ENCODE data around the gene FLNC. TPM values are rescaled to one million over a fixed set of nuclear protein-coding genes. Genes with fewer than 3 reads are reported as not detected.

The FLNC gene
- total and polyA plus RNA-seq, 2 of the 4 experiments (the other 2 are of a cell fraction): 116 to 154 TPM

GRCh38 chr7:128791972-128792327 lies 38.3 kb upstream of the FLNC start:
- Histone ChIP-seq H2AFZ (replicated peaks; ENCODE audit: low read length, poor library complexity) (peak overlapping the region; percentile 97), H3K4me2 (ENCODE audit: low read depth, low read length) (peak overlapping the region; percentile 94)
- peak; percentile 27 for DNase-seq

More at GRCh38 chr7:128791972-128792327, 38.3 kb upstream of the FLNC start:
- ATAC-seq (ENCODE audit: low read depth): peak; percentile 34
- ChIA-PET CTCF (no interaction called here), POLR2A (ENCODE audit: unreplicated experiment) (no interaction called here)
- Histone ChIP-seq H3K9me3 (ENCODE audit: control insufficient read depth, insufficient read depth, low read length) (no peaks in the 10 kb centered on the region), H2BK20ac (ENCODE audit: low read depth, low read length) (no peak overlapping the region), H3K4me1 (ENCODE audit: control insufficient read depth, insufficient read depth, low read length) (peaks cover 9% of the 10 kb centered on the region), H2BK5ac (ENCODE audit: low read depth, low read length, poor library complexity, severe bottlenecking) (no peak overlapping the region), H3K18ac (ENCODE audit: low read depth, low read length) (no peak overlapping the region), H3K9ac (ENCODE audit: low read depth, low read length) (peak overlapping the region; percentile 65), H3K14ac (replicated peaks; ENCODE audit: low read depth, low read length) (peak overlapping the region; percentile 55; the same call in 1 of the 2 replicates), H3K56ac (ENCODE audit: extremely low read depth, insufficient read depth, low read length) (peak overlapping the region; percentile 38; the same call in 1 of the 2 replicates), H2BK120ac (ENCODE audit: low read depth, low read length) (no peak overlapping the region), H3K4me3 (ENCODE audit: insufficient read depth, low read depth, low read length) (peak overlapping the region; percentile 95), H3K4ac (ENCODE audit: low read depth, low read length) (peak overlapping the region; percentile 66), H4K91ac (ENCODE audit: insufficient read depth, low read depth, low read length) (no peak overlapping the region), H2BK15ac (ENCODE audit: low read depth, low read length) (no peak overlapping the region), H4K20me1 (ENCODE audit: insufficient read depth, low read length) (no peaks in the 10 kb centered on the region), H3K9me1 (ENCODE audit: insufficient read depth, low read length) (0 out of 2 replicates have a peak, but pooled peaks cover 2% of the 10 kb centered on the region), H2AK5ac (ENCODE audit: low read depth, low read length) (peak overlapping the region; percentile 16; the same call in 1 of the 2 replicates), H3K23ac (ENCODE audit: low read depth, low read length) (0 out of 2 replicates have a peak overlapping the region, but pooled peaks have one; percentile 45), H4K8ac (ENCODE audit: low read depth in 2 of 2, low read length in 2 of 2) (peak overlapping the region; percentile 28 to 95; a peak in 2 of 4 replicates), H3K27me3 (ENCODE audit: control insufficient read depth, insufficient read depth, low read length) (peaks cover 11% of the 10 kb centered on the region; the same call in 1 of the 2 replicates), H3K79me1 (ENCODE audit: low read depth in 1 of 2, low read length in 2 of 2) (peaks cover 0 to 13% of the 10 kb centered on the region in 2 experiments; a peak in 2 of 4 replicates), H3K36me3 (ENCODE audit: control insufficient read depth, insufficient read depth, low read length) (peaks cover 6% of the 10 kb centered on the region), H2AK9ac (replicated peaks; ENCODE audit: low read depth, low read length, poor library complexity) (peak overlapping the region; percentile 87), H3K27ac (ENCODE audit: insufficient read depth, low read length) (peak overlapping the region; percentile 4; the same call in 1 of the 2 replicates), H4K5ac (ENCODE audit: low read depth, low read length) (0 out of 2 replicates have a peak overlapping the region, but pooled peaks have one; percentile 8)
- in situ Hi-C loops (cut with MboI; ENCODE audit: low sequenced_read_pairs) (no loop called here), intact Hi-C loops (cut with micrococcal nuclease) (loop anchor here (5.0 kb wide), 1 partner anchor 35 kb away; no protein-coding TSS in a partner anchor), dilution Hi-C loops (cut with HindIII; ENCODE audit: low sequenced_read_pairs, unreplicated experiment) (no loop called here)
- BruUV-seq (replicated peaks): no TSS peak
- no peak for TF ChIP-seq POLR2A (IDR thresholded peaks at IDR 0.05; ENCODE audit: low read depth, low read length)
- TF ChIP-seq CHD1 (IDR thresholded peaks at IDR 0.05; ENCODE audit: low read depth, low read length): no peak
- TF ChIP-seq MAFK (IDR thresholded peaks at IDR 0.05; ENCODE audit: low read depth, low read length): no peak
- no peak for TF ChIP-seq MXI1 (IDR thresholded peaks at IDR 0.05; ENCODE audit: borderline replicate concordance, low read depth, low read length)
- no peak for TF ChIP-seq CEBPB (IDR thresholded peaks at IDR 0.05; ENCODE audit: low read depth, low read length)
- no CpG with 5 or more reads among the region's 9 CpGs for WGBS, 2 experiments (ENCODE audit: extremely low coverage in 2 of 2, insufficient read length in 1 of 2)

Measured in IMR-90 (cell line).